ENCODE data around the gene P2RY12. TPM values are rescaled to one million over a fixed set of nuclear protein-coding genes. Genes with fewer than 3 reads are reported as not detected.

The P2RY12 gene
- polyA plus RNA-seq, 3 donors: 0.10 to 2.7 (median 0.94) TPM

DNA sequence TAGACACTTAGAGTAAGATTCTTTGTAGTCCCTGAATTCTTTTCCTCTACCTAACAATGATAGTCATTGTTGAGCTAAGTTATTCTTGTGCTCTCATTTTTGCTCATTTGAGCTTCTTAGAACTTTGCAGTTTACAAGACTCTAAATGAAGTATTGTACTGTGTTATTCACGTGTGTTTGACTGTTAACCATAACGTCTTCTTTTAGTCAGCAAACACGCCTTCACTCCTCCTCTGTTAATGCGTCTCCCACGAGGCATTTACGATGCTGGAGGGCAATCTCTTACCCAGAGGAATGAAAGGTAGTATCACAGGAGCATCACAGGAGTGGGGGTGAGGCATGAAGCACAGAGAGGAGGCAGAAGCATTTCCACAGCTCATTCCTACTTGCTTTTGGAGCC, 91.4 kb downstream of the P2RY12 start:
- 68 to 74% (median 69%) methylated on average over 6 of the region's 6 CpGs for WGBS, 3 donors
- no peak overlapping the region for H3K27ac ChIP-seq (ENCODE audit: low read depth, low read length)

DNA sequence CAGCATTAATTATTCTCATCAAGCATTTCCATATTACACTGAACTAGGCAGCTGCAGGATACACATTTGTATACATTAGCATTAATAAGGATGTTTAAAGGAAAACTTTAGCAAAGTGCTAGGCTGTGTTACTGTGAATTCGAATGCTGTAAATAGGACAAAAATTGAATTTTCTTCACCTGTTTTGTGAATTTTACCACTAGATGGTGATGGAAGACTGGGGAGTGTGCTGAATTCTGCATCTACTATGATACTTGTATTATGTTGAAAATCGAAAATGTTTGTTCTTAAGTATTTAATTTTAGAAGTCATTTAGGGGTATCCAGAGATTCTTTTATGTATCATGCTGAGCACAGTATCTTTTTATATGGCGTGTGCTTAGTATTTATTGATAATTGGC, 93.9 kb downstream of the P2RY12 start:
- WGBS, 3 donors: 56 to 64% (median 60%) methylated on average over 3 of the region's 3 CpGs
- no peak overlapping the region for H3K27ac ChIP-seq (ENCODE audit: low read depth, low read length)

DNA sequence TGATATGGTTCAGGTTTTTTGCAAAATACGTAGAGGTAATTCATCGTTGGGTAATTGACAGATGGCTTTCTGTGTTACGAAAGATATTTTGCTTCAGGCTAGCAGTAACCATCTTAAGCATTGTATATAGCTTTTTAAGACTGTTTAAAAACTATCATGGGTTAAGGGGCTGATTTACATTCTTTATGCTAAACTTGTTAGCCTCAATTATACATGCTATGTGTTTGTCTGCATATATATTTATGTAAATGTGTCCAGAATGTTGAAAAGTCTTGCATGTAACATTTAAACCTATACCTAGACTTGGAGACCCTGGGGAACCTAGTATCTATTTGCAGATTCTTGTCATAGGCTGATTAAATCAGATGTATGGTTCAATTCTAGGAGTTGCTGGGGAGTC, 95.1 kb downstream of the P2RY12 start:
- WGBS, 3 donors: 38 to 55% (median 47%) methylated on average over 3 of the region's 3 CpGs
- no peak overlapping the region for H3K27ac ChIP-seq (ENCODE audit: low read depth, low read length)

Other genes starting within 250 kb of the P2RY12 start
- gene GPR171, start 181.5 kb downstream of the P2RY12 start, polyA plus RNA-seq: 1 to 10 TPM in 2 of 3 donors, under 1 TPM in 1; 0.59 to 1.0 (median 1.0) TPM
- 1 to 10 TPM in 1 of 3 donors, under 1 TPM in 2; 0.14 to 2.9 (median 0.86) TPM for gene P2RY14, start 106.2 kb downstream of the P2RY12 start, polyA plus RNA-seq
- under 1 TPM in 1 of 3 donors, not detected in 2; 0.04 TPM for gene GPR87, start 67.9 kb downstream of the P2RY12 start, polyA plus RNA-seq
- 1 to 10 TPM in 2 of 3 donors, under 1 TPM in 1; 0.22 to 3.1 (median 2.4) TPM for gene P2RY13, start 55.2 kb downstream of the P2RY12 start, polyA plus RNA-seq
- under 1 TPM; 0.56 to 0.90 (median 0.74) TPM for gene IGSF10, start 76.3 kb upstream of the P2RY12 start, polyA plus RNA-seq

All from adipose tissue (tissue), 3 donors.